ENCODE measurements around the gene MLEC.

The MLEC gene

GRCh38 chr12:120751389-120751788 lies 64.4 kb downstream of the MLEC start:
- FAIRE-seq, result no peak
